ENCODE measurements around the gene SLC39A11. TPM values are rescaled to one million over a fixed set of nuclear protein-coding genes. Genes with fewer than 3 reads are reported as not detected.

Gene SLC39A11
- total RNA-seq, 1 experiment from 2014 or later = 46.4 TPM

DNA sequence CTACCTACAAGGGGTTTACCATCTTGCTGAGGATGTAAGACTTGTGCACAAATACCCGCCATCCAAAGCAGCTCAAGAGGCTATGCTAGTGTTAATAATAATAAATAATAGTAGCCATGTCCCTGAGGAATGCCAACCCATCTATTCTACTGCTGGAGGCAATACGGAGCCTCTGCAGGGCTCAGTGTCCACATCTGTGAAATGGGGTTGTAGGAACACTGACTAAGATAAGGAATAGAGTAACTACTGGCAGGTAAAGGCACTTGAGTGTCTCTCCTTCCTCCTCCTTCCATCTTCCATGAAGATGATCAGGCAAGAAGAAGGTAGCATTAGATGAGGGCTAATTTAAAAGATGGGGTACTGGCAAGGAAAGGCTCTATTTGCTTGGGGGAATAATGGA is 295.3 kb downstream of the SLC39A11 start:
- H3K9me2 ChIP-seq (ENCODE audit: insufficient read depth) = no peaks in the 10 kb centered on the region
- H3K79me2 ChIP-seq (ENCODE audit: insufficient read depth, low read length) = no peaks in the 10 kb centered on the region
- no peaks in the 10 kb centered on the region for H3K36me3 ChIP-seq (ENCODE audit: control insufficient read depth in 1 of 2, insufficient read depth in 2 of 2, low read length in 2 of 2)
- H3K27me3 ChIP-seq (ENCODE audit: insufficient read depth, low read length) = no peaks in the 10 kb centered on the region
- H2AFZ ChIP-seq (ENCODE audit: low read depth, low read length, poor library complexity, severe bottlenecking) = no peak overlapping the region
- no TSS peak for BruUV-seq (replicated peaks)
- H3K4me1 ChIP-seq (ENCODE audit: control insufficient read depth in 1 of 2, insufficient read depth in 2 of 2, low read length in 2 of 2) = no peaks in the 10 kb centered on the region
- ATAC-seq (no peak), DNase-seq (ENCODE audit: low read depth, low spot score) (no peak)
- peaks cover 0 to 11% of the 10 kb centered on the region in 2 experiments; a peak in 2 of 4 replicates for H3K9me3 ChIP-seq (ENCODE audit: control insufficient read depth in 1 of 2, insufficient read depth in 1 of 2, low read depth in 1 of 2, low read length in 2 of 2)
- no peaks in the 10 kb centered on the region for H4K20me1 ChIP-seq (ENCODE audit: insufficient read depth)
- H3K9ac ChIP-seq (ENCODE audit: low read length) = no peak overlapping the region
- no peak for TF ChIP-seq POLR2A (IDR thresholded peaks at IDR 0.05; ENCODE audit: borderline replicate concordance, extremely low read depth, insufficient read depth, insufficient read length)
- TF ChIP-seq, protein P1, sequence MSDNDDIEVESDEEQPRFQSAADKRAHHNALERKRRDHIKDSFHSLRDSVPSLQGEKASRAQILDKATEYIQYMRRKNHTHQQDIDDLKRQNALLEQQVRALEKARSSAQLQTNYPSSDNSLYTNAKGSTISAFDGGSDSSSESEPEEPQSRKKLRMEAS (IDR thresholded peaks at IDR 0.05) = no peak
- TF ChIP-seq POLR2AphosphoS5 (IDR thresholded peaks at IDR 0.05; ENCODE audit: low read depth, low read length) = no peak
- TF ChIP-seq, protein P2, sequence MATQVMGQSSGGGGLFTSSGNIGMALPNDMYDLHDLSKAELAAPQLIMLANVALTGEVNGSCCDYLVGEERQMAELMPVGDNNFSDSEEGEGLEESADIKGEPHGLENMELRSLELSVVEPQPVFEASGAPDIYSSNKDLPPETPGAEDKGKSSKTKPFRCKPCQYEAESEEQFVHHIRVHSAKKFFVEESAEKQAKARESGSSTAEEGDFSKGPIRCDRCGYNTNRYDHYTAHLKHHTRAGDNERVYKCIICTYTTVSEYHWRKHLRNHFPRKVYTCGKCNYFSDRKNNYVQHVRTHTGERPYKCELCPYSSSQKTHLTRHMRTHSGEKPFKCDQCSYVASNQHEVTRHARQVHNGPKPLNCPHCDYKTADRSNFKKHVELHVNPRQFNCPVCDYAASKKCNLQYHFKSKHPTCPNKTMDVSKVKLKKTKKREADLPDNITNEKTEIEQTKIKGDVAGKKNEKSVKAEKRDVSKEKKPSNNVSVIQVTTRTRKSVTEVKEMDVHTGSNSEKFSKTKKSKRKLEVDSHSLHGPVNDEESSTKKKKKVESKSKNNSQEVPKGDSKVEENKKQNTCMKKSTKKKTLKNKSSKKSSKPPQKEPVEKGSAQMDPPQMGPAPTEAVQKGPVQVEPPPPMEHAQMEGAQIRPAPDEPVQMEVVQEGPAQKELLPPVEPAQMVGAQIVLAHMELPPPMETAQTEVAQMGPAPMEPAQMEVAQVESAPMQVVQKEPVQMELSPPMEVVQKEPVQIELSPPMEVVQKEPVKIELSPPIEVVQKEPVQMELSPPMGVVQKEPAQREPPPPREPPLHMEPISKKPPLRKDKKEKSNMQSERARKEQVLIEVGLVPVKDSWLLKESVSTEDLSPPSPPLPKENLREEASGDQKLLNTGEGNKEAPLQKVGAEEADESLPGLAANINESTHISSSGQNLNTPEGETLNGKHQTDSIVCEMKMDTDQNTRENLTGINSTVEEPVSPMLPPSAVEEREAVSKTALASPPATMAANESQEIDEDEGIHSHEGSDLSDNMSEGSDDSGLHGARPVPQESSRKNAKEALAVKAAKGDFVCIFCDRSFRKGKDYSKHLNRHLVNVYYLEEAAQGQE (IDR thresholded peaks at IDR 0.05; ENCODE audit: low read depth) = no peak
- no peak for TF ChIP-seq ELF1 (IDR thresholded peaks at IDR 0.05; ENCODE audit: borderline replicate concordance, low read depth)
- intact Hi-C loops (cut with micrococcal nuclease) = no loop called here
- H3K4me3 ChIP-seq (replicated peaks in 1 of 2; ENCODE audit: low read depth in 1 of 2, low read length in 2 of 2) = no peak overlapping the region
- H3K4me2 ChIP-seq (ENCODE audit: low read length) = no peak overlapping the region
- H3K27ac ChIP-seq (ENCODE audit: low read depth, low read length) = no peak overlapping the region
- RAD21 ChIA-PET (ENCODE audit: low non-redundant PET in 1 of 2, low total read pairs in 2 of 2, uncharacterized antibody in 2 of 2, unreplicated experiment in 2 of 2) = no interaction called here
- POLR2A ChIA-PET = no interaction called here
- CTCF ChIA-PET = no interaction called here

DNA sequence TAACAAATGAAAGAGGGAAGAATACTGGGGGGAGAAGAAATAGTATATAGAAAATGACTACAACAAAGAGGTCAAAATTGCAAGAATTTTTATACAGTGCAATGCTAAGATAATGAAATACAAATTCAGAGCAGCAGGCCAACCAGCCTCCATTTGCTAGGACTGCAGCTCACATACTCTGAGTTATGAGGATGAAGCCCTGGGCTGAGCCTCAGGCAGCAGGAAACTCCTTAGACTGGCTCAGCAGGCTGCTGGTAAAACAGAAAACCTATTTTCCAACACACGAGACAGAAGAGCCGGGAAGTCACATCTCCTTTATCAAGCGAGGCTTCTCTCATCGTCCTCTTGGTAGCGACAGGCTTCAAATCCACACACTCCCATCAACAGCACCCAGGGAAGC is 296.5 kb downstream of the SLC39A11 start:
- H4K20me1 ChIP-seq (ENCODE audit: insufficient read depth) = no peaks in the 10 kb centered on the region
- ATAC-seq = no peak
- H3K4me3 ChIP-seq (replicated peaks in 1 of 2; ENCODE audit: low read depth in 1 of 2, low read length in 2 of 2) = no peak overlapping the region
- H3K4me2 ChIP-seq (ENCODE audit: low read length) = no peak overlapping the region
- BruUV-seq (replicated peaks) = no TSS peak
- H3K9me2 ChIP-seq (ENCODE audit: insufficient read depth) = no peaks in the 10 kb centered on the region
- H3K36me3 ChIP-seq (ENCODE audit: control insufficient read depth in 1 of 2, insufficient read depth in 2 of 2, low read length in 2 of 2) = no peaks in the 10 kb centered on the region
- no peak overlapping the region for H3K27ac ChIP-seq (ENCODE audit: low read depth, low read length)
- no peaks in the 10 kb centered on the region for H3K27me3 ChIP-seq (ENCODE audit: insufficient read depth, low read length)
- no peak for DNase-seq (ENCODE audit: low read depth, low spot score)
- intact Hi-C loops (cut with micrococcal nuclease) = no loop called here
- CTCF ChIA-PET = no interaction called here
- RAD21 ChIA-PET (ENCODE audit: low non-redundant PET in 1 of 2, low total read pairs in 2 of 2, uncharacterized antibody in 2 of 2, unreplicated experiment in 2 of 2) = no interaction called here
- H3K9ac ChIP-seq (ENCODE audit: low read length) = no peak overlapping the region
- H2AFZ ChIP-seq (ENCODE audit: low read depth, low read length, poor library complexity, severe bottlenecking) = no peak overlapping the region
- H3K9me3 ChIP-seq (ENCODE audit: control insufficient read depth in 1 of 2, insufficient read depth in 1 of 2, low read depth in 1 of 2, low read length in 2 of 2) = peaks cover 0 to 17% of the 10 kb centered on the region in 2 experiments; a peak in 2 of 4 replicates
- POLR2A ChIA-PET = no interaction called here
- no peaks in the 10 kb centered on the region for H3K79me2 ChIP-seq (ENCODE audit: insufficient read depth, low read length)
- no peaks in the 10 kb centered on the region for H3K4me1 ChIP-seq (ENCODE audit: control insufficient read depth in 1 of 2, insufficient read depth in 2 of 2, low read length in 2 of 2)
- TF ChIP-seq JUND (IDR thresholded peaks at IDR 0.05) = no peak
- TF ChIP-seq TCF7L2 (IDR thresholded peaks at IDR 0.05; ENCODE audit: borderline replicate concordance, extremely low read depth, insufficient read depth, insufficient read length) = no peak
- TF ChIP-seq, protein P2 (IDR thresholded peaks at IDR 0.05; ENCODE audit: low read depth) = no peak
- TF ChIP-seq SIN3A (IDR thresholded peaks at IDR 0.05; ENCODE audit: low read depth) = no peak
- TF ChIP-seq YY1 (IDR thresholded peaks at IDR 0.05; ENCODE audit: extremely low read depth, insufficient replicate concordance, low read depth, low read length) = no peak
- TF ChIP-seq CBX3 (IDR thresholded peaks at IDR 0.05; ENCODE audit: low read depth) = no peak
- TF ChIP-seq ELF1 (IDR thresholded peaks at IDR 0.05; ENCODE audit: borderline replicate concordance, low read depth) = no peak
- TF ChIP-seq RAD21 (IDR thresholded peaks at IDR 0.05; ENCODE audit: low read depth) = no peak
